Measurements from ENCODE around the gene CNTN5.

DNA sequence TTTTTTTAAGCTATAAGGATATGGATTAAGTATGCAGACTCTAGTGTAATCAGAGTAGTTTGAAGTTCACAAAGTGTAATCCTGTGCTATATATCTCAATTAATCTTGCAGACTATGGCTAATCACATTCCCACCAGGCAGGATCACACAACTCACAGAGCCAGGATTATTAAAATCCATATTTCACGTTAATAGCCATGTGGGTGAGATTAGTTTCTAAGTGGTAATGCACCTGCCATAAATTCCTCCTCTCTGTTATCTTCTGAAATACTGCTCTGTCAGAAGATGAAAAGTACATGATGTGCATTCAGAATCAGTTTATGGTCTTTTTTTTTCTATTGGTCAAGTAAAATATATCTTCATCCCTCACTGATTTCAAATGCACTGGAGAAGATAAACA is 686.1 kb downstream of the CNTN5 start:
- TF ChIP-seq ZC3H10 (CRISPR knock-in tag; IDR thresholded peaks at IDR 0.05) (no peak), ZFP3 (CRISPR knock-in tag; IDR thresholded peaks at IDR 0.05) (no peak), ZNF70 (CRISPR knock-in tag; IDR thresholded peaks at IDR 0.05) (no peak), ISL1 (CRISPR knock-in tag; IDR thresholded peaks at IDR 0.05) (no peak), TCF4 (CRISPR knock-in tag; IDR thresholded peaks at IDR 0.05; ENCODE audit: borderline replicate concordance) (no peak), OSR1 (CRISPR knock-in tag; IDR thresholded peaks at IDR 0.05) (no peak), CSDC2 (CRISPR knock-in tag; IDR thresholded peaks at IDR 0.05) (no peak), CSRNP3 (CRISPR knock-in tag; IDR thresholded peaks at IDR 0.05) (no peak), GLIS3 (CRISPR knock-in tag; IDR thresholded peaks at IDR 0.05) (no peak), ZNF565 (CRISPR knock-in tag; conservative IDR thresholded peaks at IDR 0.05; ENCODE audit: low read depth) (no peak)
- TF ChIP-seq, protein P1, sequence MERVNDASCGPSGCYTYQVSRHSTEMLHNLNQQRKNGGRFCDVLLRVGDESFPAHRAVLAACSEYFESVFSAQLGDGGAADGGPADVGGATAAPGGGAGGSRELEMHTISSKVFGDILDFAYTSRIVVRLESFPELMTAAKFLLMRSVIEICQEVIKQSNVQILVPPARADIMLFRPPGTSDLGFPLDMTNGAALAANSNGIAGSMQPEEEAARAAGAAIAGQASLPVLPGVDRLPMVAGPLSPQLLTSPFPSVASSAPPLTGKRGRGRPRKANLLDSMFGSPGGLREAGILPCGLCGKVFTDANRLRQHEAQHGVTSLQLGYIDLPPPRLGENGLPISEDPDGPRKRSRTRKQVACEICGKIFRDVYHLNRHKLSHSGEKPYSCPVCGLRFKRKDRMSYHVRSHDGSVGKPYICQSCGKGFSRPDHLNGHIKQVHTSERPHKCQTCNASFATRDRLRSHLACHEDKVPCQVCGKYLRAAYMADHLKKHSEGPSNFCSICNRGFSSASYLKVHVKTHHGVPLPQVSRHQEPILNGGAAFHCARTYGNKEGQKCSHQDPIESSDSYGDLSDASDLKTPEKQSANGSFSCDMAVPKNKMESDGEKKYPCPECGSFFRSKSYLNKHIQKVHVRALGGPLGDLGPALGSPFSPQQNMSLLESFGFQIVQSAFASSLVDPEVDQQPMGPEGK (CRISPR knock-in tag; IDR thresholded peaks at IDR 0.05; ENCODE audit: borderline replicate concordance): no peak
- TF ChIP-seq, protein P2, sequence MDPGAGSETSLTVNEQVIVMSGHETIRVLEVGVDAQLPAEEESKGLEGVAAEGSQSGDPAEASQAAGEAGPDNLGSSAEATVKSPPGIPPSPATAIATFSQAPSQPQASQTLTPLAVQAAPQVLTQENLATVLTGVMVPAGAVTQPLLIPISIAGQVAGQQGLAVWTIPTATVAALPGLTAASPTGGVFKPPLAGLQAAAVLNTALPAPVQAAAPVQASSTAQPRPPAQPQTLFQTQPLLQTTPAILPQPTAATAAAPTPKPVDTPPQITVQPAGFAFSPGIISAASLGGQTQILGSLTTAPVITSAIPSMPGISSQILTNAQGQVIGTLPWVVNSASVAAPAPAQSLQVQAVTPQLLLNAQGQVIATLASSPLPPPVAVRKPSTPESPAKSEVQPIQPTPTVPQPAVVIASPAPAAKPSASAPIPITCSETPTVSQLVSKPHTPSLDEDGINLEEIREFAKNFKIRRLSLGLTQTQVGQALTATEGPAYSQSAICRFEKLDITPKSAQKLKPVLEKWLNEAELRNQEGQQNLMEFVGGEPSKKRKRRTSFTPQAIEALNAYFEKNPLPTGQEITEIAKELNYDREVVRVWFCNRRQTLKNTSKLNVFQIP (CRISPR knock-in tag; IDR thresholded peaks at IDR 0.05; ENCODE audit: borderline replicate concordance, low read depth): no peak
- TF ChIP-seq, protein P3, sequence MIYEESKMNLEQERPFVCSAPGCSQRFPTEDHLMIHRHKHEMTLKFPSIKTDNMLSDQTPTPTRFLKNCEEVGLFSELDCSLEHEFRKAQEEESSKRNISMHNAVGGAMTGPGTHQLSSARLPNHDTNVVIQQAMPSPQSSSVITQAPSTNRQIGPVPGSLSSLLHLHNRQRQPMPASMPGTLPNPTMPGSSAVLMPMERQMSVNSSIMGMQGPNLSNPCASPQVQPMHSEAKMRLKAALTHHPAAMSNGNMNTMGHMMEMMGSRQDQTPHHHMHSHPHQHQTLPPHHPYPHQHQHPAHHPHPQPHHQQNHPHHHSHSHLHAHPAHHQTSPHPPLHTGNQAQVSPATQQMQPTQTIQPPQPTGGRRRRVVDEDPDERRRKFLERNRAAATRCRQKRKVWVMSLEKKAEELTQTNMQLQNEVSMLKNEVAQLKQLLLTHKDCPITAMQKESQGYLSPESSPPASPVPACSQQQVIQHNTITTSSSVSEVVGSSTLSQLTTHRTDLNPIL (CRISPR knock-in tag; IDR thresholded peaks at IDR 0.05; ENCODE audit: low read depth): no peak

Measured in SK-N-SH treated with all-trans-retinoic acid at 6 μM for 48 hours (cell line).